Measurements from ENCODE around the gene MEF2A.

Gene MEF2A

DNA sequence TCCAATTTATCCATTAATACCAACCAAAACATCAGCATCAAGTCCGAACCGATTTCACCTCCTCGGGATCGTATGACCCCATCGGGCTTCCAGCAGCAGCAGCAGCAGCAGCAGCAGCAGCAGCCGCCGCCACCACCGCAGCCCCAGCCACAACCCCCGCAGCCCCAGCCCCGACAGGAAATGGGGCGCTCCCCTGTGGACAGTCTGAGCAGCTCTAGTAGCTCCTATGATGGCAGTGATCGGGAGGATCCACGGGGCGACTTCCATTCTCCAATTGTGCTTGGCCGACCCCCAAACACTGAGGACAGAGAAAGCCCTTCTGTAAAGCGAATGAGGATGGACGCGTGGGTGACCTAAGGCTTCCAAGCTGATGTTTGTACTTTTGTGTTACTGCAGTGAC, 146.6 kb downstream of the MEF2A start:
- no peaks in the 10 kb centered on the region for H3K4me1 ChIP-seq
- no peaks in the 10 kb centered on the region for H3K27me3 ChIP-seq (ENCODE audit: control insufficient read depth, insufficient read depth, low read length)
- no peak overlapping the region for H3K4me2 ChIP-seq (ENCODE audit: low read length)
- H2AFZ ChIP-seq = no peak overlapping the region
- no peak overlapping the region for H3K4me3 ChIP-seq (ENCODE audit: low read depth, low read length)
- no peak overlapping the region for H3K27ac ChIP-seq
- TF ChIP-seq, protein P1, sequence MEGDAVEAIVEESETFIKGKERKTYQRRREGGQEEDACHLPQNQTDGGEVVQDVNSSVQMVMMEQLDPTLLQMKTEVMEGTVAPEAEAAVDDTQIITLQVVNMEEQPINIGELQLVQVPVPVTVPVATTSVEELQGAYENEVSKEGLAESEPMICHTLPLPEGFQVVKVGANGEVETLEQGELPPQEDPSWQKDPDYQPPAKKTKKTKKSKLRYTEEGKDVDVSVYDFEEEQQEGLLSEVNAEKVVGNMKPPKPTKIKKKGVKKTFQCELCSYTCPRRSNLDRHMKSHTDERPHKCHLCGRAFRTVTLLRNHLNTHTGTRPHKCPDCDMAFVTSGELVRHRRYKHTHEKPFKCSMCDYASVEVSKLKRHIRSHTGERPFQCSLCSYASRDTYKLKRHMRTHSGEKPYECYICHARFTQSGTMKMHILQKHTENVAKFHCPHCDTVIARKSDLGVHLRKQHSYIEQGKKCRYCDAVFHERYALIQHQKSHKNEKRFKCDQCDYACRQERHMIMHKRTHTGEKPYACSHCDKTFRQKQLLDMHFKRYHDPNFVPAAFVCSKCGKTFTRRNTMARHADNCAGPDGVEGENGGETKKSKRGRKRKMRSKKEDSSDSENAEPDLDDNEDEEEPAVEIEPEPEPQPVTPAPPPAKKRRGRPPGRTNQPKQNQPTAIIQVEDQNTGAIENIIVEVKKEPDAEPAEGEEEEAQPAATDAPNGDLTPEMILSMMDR (IDR thresholded peaks at IDR 0.05) = no peak
- no peaks in the 10 kb centered on the region for H3K36me3 ChIP-seq (ENCODE audit: control insufficient read depth, insufficient read depth, low read length)
- H3K9ac ChIP-seq = no peak overlapping the region
- H3K9me3 ChIP-seq (ENCODE audit: control insufficient read depth, low read length) = no peaks in the 10 kb centered on the region
- H3K79me2 ChIP-seq = no peaks in the 10 kb centered on the region

DNA sequence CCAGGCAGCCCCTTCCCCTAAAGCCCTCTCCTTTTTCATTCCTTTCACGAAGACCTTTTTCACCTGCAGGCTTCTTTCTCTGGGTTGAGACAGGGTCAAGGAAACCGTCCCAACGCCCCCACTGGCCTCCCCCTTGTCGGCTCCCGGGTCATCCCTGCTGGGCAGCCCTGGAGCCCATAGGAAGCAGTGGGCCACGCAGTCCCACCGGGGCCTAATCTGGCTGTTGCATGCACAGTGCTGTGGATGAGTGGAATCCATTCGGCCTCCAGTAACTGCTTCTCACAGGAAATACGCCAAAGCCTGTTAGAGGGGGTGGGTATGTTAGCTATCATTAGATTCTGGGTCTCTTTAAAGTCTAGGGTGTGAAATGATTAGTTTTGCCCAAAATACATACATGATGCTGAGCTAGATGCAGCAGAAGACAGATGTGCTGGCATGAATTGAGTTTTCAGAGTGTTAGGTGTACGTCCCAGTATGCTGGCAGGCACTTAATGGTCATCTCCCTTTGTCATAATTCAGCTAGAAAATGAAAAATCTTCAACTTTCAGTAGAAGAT, 150.8 kb downstream of the MEF2A start:
- no peak overlapping the region for H2AFZ ChIP-seq
- peaks cover 3% of the 10 kb centered on the region for H3K4me1 ChIP-seq
- H3K27ac ChIP-seq = no peak overlapping the region
- H3K27me3 ChIP-seq (ENCODE audit: control insufficient read depth, insufficient read depth, low read length) = no peaks in the 10 kb centered on the region
- no peaks in the 10 kb centered on the region for H3K79me2 ChIP-seq
- H3K9ac ChIP-seq = no peak overlapping the region
- H3K4me2 ChIP-seq (ENCODE audit: low read length) = no peak overlapping the region
- H3K36me3 ChIP-seq (ENCODE audit: control insufficient read depth, insufficient read depth, low read length) = no peaks in the 10 kb centered on the region
- no peaks in the 10 kb centered on the region for H3K9me3 ChIP-seq (ENCODE audit: control insufficient read depth, low read length)
- TF ChIP-seq, protein P1 (IDR thresholded peaks at IDR 0.05) = no peak
- H3K4me3 ChIP-seq (ENCODE audit: low read depth, low read length) = no peak overlapping the region

DNA sequence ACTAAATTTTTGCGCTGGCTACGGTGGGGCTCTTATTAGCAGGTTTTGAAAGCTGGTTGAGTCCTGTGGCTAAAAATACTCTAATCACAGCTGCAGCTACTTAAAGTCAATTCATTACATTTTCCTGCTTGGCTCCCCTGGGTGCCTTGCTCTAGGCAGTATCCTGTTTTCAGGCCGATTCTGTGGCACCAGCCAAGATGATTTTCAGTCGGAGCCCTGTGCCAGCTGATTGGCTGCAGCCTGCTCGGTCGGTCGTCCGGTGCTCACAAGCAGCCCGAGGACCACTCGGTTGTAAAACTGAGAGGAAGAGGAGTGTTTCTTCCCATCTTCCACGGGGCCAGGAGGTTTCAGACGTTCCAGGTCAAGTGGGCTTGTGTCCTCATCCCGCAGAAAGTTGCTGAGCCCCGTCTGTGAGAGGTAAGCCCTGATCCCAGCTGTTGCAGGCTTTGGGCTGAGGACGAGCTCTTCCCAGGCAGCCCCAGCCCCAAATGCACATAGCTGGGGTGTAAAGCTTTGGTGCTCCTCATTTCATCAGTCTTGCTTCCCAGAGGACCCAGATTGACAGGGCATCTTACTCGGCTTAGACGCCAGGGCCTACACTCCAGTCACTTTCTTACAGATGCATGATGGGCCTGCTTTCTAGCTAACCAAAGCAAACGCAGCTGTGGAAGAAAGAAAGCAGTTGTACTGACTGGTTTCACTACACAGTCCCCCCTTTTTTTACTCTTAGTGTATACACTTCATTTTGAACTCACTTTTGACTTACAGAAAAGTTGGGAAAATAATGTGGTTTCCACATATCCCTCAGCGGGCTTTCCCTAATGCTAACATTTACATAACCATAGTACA, 151.6 kb downstream of the MEF2A start:
- Histone ChIP-seq H3K4me2 (ENCODE audit: low read length) (no peak overlapping the region), H3K79me2 (no peaks in the 10 kb centered on the region), H3K27me3 (ENCODE audit: control insufficient read depth, insufficient read depth, low read length) (no peaks in the 10 kb centered on the region), H3K27ac (no peak overlapping the region), H3K9me3 (ENCODE audit: control insufficient read depth, low read length) (no peaks in the 10 kb centered on the region), H3K9ac (no peak overlapping the region), H3K4me3 (ENCODE audit: low read depth, low read length) (no peak overlapping the region), H2AFZ (no peak overlapping the region), H3K4me1 (peaks cover 3% of the 10 kb centered on the region), H3K36me3 (ENCODE audit: control insufficient read depth, insufficient read depth, low read length) (no peaks in the 10 kb centered on the region)
- TF ChIP-seq, protein P1 (IDR thresholded peaks at IDR 0.05) = no peak

DNA sequence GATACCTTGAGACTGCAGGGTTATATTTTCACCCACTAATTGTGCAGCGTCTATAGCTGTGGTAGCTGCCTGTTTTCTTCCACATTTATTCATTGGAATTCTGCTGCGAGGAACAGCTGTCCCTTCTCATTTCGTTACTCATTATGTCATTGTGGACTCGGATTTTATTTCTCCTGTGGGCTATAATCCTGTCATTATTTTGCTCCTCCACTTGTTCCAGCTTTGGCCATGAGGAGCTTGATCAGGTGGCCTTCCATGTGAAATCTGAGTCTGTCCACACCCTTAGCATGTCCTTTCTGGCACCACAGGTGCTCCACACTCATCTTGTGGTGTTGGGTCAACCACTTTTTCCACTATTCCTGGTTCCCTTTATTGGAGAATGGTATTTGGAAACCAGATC, 152.6 kb downstream of the MEF2A start:
- H3K27ac ChIP-seq = no peak overlapping the region

More for the DNA sequence above, 152.6 kb downstream of the MEF2A start:
- H3K4me3 ChIP-seq (ENCODE audit: low read depth, low read length) = no peak overlapping the region
- no peaks in the 10 kb centered on the region for H3K79me2 ChIP-seq
- no peak overlapping the region for H3K4me2 ChIP-seq (ENCODE audit: low read length)
- no peaks in the 10 kb centered on the region for H3K9me3 ChIP-seq (ENCODE audit: control insufficient read depth, low read length)
- H3K36me3 ChIP-seq (ENCODE audit: control insufficient read depth, insufficient read depth, low read length) = no peaks in the 10 kb centered on the region
- no peaks in the 10 kb centered on the region for H3K27me3 ChIP-seq (ENCODE audit: control insufficient read depth, insufficient read depth, low read length)
- TF ChIP-seq, protein P1 (IDR thresholded peaks at IDR 0.05) = no peak
- H2AFZ ChIP-seq = no peak overlapping the region
- H3K9ac ChIP-seq = no peak overlapping the region
- peaks cover 3% of the 10 kb centered on the region for H3K4me1 ChIP-seq

Data from parathyroid adenoma (tissue), 2 donors.